NT2/D1 (cell line): ENCODE data around the gene MRPL38.
A peak's percentile ranks its signal among the peaks of the same experiment; 100 is the strongest.

Experiments
- DNase-seq: peaks from one replicate; pipeline ENCODE4 v3.0.0-alpha.2; 2011; ENCODE audit warnings: low read depth, low spot score
- H3K27me3 ChIP-seq: 2 replicates; pipeline ENCODE4 v1.6.0; 2011; ENCODE audit warnings: mild to moderate bottlenecking; ENCODE audit not compliant: insufficient read length, insufficient read depth
- H3K36me3 ChIP-seq: 2 replicates; pipeline ENCODE4 v1.6.1; 2011; ENCODE audit warnings: mild to moderate bottlenecking, low read length, mixed read lengths; ENCODE audit not compliant: insufficient read depth, insufficient read length
- H3K4me1 ChIP-seq: 2 replicates; pipeline ENCODE4 v1.5.1; 2011; ENCODE audit not compliant: insufficient read depth, insufficient read length
- H3K4me3 ChIP-seq: 2 replicates; pipeline ENCODE4 v1.5.1; 2011; ENCODE audit warnings: low read depth; ENCODE audit not compliant: insufficient read length
- H3K9ac ChIP-seq: 2 replicates; pipeline ENCODE4 v1.6.0; 2011; ENCODE audit warnings: low read depth; ENCODE audit not compliant: insufficient read length
- H3K9me3 ChIP-seq: 2 replicates; pipeline ENCODE4 v1.5.1; 2011; ENCODE audit warnings: mild to moderate bottlenecking, low read length; ENCODE audit not compliant: insufficient read depth
- SUZ12 ChIP-seq: IDR thresholded peaks from 2 replicates; pipeline ENCODE4 v1.6.1; 2011; ENCODE audit not compliant: insufficient read length, insufficient read depth; ENCODE audit errors: extremely low read depth
- YY1 ChIP-seq: IDR thresholded peaks from 2 replicates; pipeline ENCODE4 v1.6.1; 2011; ENCODE audit not compliant: insufficient read length, insufficient read depth
- ZNF274 ChIP-seq: IDR thresholded peaks from 2 replicates; pipeline ENCODE4 v1.6.1; 2011; ENCODE audit warnings: mild to moderate bottlenecking, low read depth, low read length

Gene MRPL38

DNA sequence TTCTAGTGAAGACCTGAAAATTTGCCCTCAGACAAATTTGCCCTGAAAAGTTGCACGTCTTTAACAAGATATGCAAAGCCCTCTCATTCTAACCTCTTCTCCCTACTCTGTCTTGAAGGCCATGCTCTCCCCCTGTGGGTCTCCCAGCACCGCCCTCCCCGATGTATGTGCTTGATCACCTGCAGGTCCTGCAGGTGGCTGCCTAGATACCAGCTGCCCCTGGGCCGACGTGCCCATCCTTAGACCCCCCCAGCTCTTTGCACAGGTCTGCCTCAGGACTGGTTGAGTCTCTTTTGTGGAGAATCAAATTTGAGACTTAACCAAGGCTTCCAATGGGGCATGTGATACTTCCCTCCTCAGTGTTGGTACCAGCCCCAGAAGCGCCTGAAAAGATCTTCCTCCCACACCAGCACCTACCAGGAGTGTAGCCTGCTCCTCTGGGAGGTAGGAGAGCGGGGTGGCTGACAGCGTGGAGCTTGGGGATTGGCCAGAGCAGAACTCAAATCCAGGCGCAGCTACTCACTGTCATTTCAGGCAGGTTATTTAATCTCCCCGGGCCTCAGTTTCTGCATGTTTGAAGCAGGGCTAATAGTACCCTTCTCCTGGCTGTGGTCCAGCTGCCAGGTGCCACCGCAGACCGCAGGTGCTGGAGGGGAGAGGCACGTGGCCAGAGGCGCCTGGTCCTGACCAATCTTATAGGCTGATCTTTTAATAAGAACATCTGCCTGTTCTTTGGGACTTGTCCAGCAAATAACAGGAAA, 4.5 kb upstream of the MRPL38 start:
- peaks cover 12% of the 10 kb centered on the region for H3K4me1 ChIP-seq
- peaks cover 52% of the 10 kb centered on the region for H3K36me3 ChIP-seq
- TF ChIP-seq YY1 (no peak), ZNF274 (no peak), SUZ12 (no peak)
- no peak for DNase-seq
- H3K4me3 ChIP-seq, result no peak overlapping the region
- H3K9me3 ChIP-seq, result no peaks in the 10 kb centered on the region
- H3K9ac ChIP-seq, result no peak overlapping the region
- H3K27me3 ChIP-seq, result no peaks in the 10 kb centered on the region

DNA sequence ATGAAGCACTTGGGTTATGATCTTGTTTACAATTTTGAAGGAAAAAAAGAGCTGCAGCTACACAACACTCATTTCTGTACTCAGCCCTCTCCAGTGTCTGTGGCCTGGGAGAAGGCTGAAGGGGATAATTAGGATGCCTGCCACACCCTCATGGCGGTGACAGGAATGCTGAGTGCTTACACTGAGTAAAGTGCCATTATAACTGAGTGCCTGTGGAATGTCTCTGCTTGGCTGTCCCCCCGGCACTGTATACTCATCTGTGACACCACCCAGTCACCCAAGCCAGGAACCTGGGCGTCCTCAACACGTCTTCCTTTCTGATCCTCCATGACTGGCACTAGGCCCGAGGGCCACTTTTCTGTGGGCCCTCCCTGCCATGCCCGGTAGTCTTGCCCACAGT, 3.5 kb upstream of the MRPL38 start:
- Histone ChIP-seq H3K9me3 (no peaks in the 10 kb centered on the region), H3K36me3 (peaks cover 51% of the 10 kb centered on the region), H3K4me3 (no peak overlapping the region), H3K27me3 (no peaks in the 10 kb centered on the region), H3K4me1 (peaks cover 12% of the 10 kb centered on the region), H3K9ac (no peak overlapping the region)
- TF ChIP-seq YY1, result no peak
- no peak for TF ChIP-seq ZNF274
- TF ChIP-seq SUZ12, result no peak
- DNase-seq, result no peak

GRCh38 chr17:75906143-75906884, 1.6 kb upstream of the MRPL38 start:
- H3K36me3 ChIP-seq, result peaks cover 53% of the 10 kb centered on the region
- no peak overlapping the region for H3K4me3 ChIP-seq
- no peak overlapping the region for H3K9ac ChIP-seq
- H3K4me1 ChIP-seq, result peaks cover 12% of the 10 kb centered on the region
- no peak for DNase-seq
- H3K9me3 ChIP-seq, result no peaks in the 10 kb centered on the region
- H3K27me3 ChIP-seq, result no peaks in the 10 kb centered on the region
- TF ChIP-seq YY1, result no peak
- TF ChIP-seq ZNF274, result no peak
- TF ChIP-seq SUZ12, result no peak

- Histone ChIP-seq H3K27me3 (no peaks in the 10 kb centered on the region), H3K9ac (peak overlapping the region; percentile 5), H3K4me1 (peaks cover 19% of the 10 kb centered on the region), H3K36me3 (peaks cover 67% of the 10 kb centered on the region), H3K9me3 (no peaks in the 10 kb centered on the region), H3K4me3 (no peak overlapping the region)
- no peak for DNase-seq
- TF ChIP-seq SUZ12 (no peak), ZNF274 (no peak), YY1 (no peak)
Measured at GRCh38 chr17:75902406-75902805, 2.3 kb downstream of the MRPL38 start.

DNA sequence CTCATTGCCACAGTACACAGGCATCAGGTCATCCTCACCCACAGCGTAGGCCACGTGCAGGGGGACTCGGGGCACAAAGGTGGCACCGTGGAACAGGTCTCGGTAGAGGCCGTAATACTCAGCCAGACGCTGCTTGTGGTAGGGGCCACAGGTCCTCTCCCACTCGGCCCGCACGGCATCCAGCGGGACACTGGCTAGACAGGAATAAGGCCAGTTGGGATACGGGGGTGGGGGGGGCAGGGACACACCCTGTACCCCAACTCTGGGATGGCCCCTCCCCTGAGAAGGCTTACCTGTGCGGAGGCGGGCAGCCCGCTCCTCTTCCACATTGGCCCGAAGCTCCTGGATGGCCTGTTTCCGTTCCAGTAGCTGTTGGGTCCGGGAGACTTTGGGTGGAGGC, 3.0 kb downstream of the MRPL38 start:
- no peak for DNase-seq
- Histone ChIP-seq H3K9ac (peak overlapping the region; percentile 5), H3K9me3 (no peaks in the 10 kb centered on the region), H3K4me3 (no peak overlapping the region), H3K36me3 (peaks cover 70% of the 10 kb centered on the region), H3K4me1 (peaks cover 23% of the 10 kb centered on the region), H3K27me3 (no peaks in the 10 kb centered on the region)
- TF ChIP-seq ZNF274 (no peak), SUZ12 (no peak), YY1 (no peak)

DNA sequence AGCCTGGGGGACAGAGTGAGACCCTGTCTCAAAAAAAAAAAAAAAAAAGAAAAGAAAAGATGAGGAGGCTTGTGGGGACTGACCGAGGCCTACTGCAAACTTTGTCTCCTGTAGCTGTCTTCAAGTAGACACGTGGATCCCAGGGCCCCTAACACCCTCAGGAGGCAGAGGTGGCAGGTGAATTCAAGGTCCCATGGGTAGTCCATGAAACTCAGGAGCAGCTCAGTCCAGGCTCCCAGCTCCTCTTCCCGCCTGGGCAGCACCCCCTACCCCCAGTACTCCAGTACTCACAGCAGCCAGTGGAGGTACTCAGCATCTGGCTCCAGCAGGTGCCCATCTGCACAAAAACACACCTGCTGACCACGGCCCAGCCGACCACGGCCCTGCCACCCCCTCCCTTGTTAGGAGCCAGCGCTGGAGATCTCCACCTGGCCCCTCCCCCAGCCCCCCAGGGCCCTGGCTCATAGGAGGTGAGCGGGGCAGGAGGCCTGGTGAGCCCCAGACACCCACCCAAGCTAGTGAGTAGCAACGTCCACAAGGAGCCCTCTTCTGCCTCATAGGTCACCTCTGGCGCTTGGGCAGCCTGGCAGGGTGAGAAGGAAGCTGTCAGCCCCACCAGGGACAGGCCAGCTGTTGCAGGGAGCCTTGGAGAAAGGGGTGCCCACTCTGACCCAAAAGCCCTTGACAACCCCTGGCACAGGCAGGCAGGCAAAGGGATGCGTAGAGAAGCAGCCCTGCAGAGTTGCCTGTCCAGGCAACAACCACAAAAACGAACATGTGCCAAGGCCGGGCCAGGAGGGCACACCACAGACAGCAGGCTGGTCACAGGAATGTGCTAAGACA, 3.8 kb downstream of the MRPL38 start:
- Histone ChIP-seq H3K36me3 (peaks cover 70% of the 10 kb centered on the region), H3K4me1 (peaks cover 16% of the 10 kb centered on the region), H3K9me3 (no peaks in the 10 kb centered on the region), H3K4me3 (no peak overlapping the region), H3K27me3 (no peaks in the 10 kb centered on the region), H3K9ac (peak overlapping the region; percentile 50)
- no peak for TF ChIP-seq SUZ12
- no peak for TF ChIP-seq YY1
- no peak for TF ChIP-seq ZNF274
- no peak for DNase-seq
